K562 (cell line): ENCODE results near the gene AGAP1.

ENCODE experiments used
- CHD1 ChIP-seq: fragments of 200-600 bp; sonication (generic); IDR thresholded peaks from one replicate; pipeline ENCODE4 v1.6.1; 2012; ENCODE audit warnings: mild to moderate bottlenecking, moderate library complexity, low read length, inconsistent platforms
- DPF2 ChIP-seq: fragments of 450-650 bp; IDR thresholded peaks from 2 replicates; pipeline ENCODE4 v1.6.1; 2016
- GABPA ChIP-seq: fragments of 200-800 bp; sonication (Bioruptor generic); conservative IDR thresholded peaks from 2 replicates; pipeline ENCODE4 v1.6.1; 2016; ENCODE audit warnings: low read depth, missing genetic modification characterization, missing compliant biosample characterization
- ZNF609 ChIP-seq: sonication (generic); formaldehyde crosslinking; IDR thresholded peaks from 2 replicates; pipeline ENCODE4 v1.8.1; 2023; ENCODE audit warnings: missing genetic modification reagents, mild to moderate bottlenecking, borderline replicate concordance

- TF ChIP-seq ZNF609 (CRISPR knock-in tag) (no peak), DPF2 (no peak), GABPA (tag) (no peak), CHD1 (no peak)
Measured at GRCh38 chr2:235562065-235562747, 68.4 kb downstream of the AGAP1 start.
